Ecto neural progenitor cell (in vitro differentiated cells): ENCODE data around the gene DAPK1.

Source experiments
- DNase-seq: peaks from one replicate; pipeline ENCODE4 v3.0.0-alpha.2; 2018; ENCODE audit warnings: low spot score

The DAPK1 gene

GRCh38 chr9:87668222-87668621 is 170.6 kb downstream of the DAPK1 start:
- DNase-seq, result no peak

- no peak for DNase-seq
Observed at GRCh38 chr9:87668722-87669121, 171.1 kb downstream of the DAPK1 start.

- no peak for DNase-seq
Observed at GRCh38 chr9:87670572-87671264, 173.1 kb downstream of the DAPK1 start.

- DNase-seq, result no peak
Observed at GRCh38 chr9:87671478-87671877, 173.8 kb downstream of the DAPK1 start.

GRCh38 chr9:87671925-87672324 is 174.3 kb downstream of the DAPK1 start:
- DNase-seq, result no peak

GRCh38 chr9:87672586-87672985 is 174.9 kb downstream of the DAPK1 start:
- DNase-seq, result no peak

GRCh38 chr9:87673446-87674120 is 175.9 kb downstream of the DAPK1 start:
- no peak for DNase-seq

- no peak for DNase-seq
Observed at GRCh38 chr9:87674565-87675299, 177.1 kb downstream of the DAPK1 start.

- DNase-seq, result no peak
Observed at GRCh38 chr9:87675906-87676515, 178.3 kb downstream of the DAPK1 start.

GRCh38 chr9:87676976-87677775 is 179.5 kb downstream of the DAPK1 start:
- no peak for DNase-seq

GRCh38 chr9:87677776-87678587 is 180.3 kb downstream of the DAPK1 start:
- DNase-seq, result no peak

GRCh38 chr9:87678650-87679355 is 181.1 kb downstream of the DAPK1 start:
- no peak for DNase-seq

- no peak for DNase-seq
Observed at GRCh38 chr9:87681271-87682061, 183.8 kb downstream of the DAPK1 start.

- DNase-seq, result no peak
Observed at GRCh38 chr9:87682085-87682484, 184.4 kb downstream of the DAPK1 start.

GRCh38 chr9:87682618-87683017 is 185.0 kb downstream of the DAPK1 start:
- no peak for DNase-seq

GRCh38 chr9:87683751-87684626 is 186.3 kb downstream of the DAPK1 start:
- no peak for DNase-seq

- DNase-seq, result peak; percentile 71
Observed at GRCh38 chr9:87684627-87685219, 187.1 kb downstream of the DAPK1 start.

GRCh38 chr9:87685441-87685840 is 187.8 kb downstream of the DAPK1 start:
- no peak for DNase-seq
